ENCODE measurements around the gene SSNA1.

Gene SSNA1

DNA sequence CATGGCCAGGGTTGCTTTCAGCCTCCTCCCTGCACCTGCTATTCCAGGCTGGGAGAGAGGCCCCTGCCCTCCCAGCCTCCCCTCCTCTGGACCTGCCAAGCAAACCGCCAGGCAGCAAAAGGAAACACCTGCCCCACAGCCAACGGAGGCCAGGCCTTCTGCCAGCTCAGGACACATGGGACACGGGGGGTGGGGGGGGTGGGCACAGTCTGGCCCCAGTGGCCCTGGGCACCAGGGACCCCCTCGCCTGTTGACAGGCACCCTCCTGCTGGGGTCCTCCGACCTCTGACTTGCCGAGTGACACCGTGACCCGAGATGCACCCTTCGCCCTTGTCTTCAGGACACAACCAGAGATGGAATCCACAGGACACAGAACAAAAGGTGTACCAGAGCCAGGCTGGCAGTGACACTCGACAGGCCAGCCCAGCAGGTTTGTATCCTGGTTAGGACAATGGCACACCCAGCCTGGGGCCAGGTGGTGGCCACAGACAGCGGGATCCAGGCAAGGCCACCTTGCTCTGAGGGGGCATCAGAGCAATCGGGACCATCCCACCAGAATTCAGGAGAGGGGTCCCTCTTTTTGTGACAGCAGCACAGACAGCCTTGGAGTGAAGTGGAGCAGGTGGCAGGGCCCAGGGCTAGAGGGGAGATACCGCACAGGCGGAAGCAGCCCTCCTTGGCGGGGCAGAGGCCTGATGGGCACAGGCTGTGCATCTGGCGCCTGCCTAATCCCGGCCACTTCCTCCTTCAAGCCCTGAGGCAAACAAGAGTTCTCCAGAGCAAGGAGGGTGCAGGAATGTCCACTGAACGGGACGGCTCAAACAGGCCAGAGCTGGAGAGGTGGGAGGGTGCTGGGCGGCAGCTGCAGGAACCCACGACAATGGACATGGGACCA, 15.3 kb upstream of the SSNA1 start:
- peak; percentile 26; the same call in 1 of the 2 replicates for TF ChIP-seq TAF1 (IDR thresholded peaks at IDR 0.05; ENCODE audit: low read depth)
- TF ChIP-seq EP300 (IDR thresholded peaks at IDR 0.05; ENCODE audit: borderline replicate concordance), result no peak

DNA sequence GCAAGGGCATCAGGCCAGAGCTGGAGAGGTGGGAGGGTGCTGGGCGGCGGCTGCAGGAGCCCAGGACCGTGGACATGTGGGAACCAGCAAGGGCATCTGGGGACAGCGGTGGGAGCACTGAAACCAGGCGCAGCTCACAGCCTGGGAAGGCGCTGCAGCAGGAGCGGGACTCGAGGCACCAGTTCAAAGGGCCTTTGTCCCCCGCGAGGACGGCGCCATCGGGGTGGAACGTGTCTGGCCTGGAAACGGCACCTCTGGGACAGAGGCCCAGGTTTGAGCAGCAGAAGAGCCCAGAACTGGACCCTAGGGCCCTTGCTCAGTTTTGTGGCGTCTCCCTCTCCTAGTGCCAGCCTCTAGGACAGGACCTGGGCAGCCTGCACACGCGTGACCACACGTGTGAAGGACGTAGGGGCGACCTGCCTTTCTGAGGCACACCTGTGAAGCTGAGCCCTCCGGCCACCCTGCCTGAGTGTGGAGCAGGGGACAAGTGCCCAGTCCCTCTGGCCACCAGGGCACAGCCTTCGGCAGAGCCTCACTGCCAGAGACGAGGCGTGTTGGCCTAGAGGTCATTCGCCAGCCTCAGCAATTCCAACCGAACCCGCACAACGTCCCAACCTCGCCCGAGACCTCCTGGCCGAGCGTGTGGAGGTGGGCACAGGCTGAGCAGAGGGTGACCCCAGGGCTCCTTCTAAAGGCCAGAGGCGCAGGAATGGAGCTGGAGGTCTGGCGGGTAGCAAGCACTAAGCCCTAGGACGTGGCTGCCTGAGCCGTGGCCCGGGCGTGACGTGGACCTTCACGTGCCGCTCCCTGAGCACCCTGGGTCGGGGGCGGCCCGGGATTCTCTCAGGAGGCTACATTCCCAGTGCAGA, 14.4 kb upstream of the SSNA1 start:
- TF ChIP-seq TEAD4 (IDR thresholded peaks at IDR 0.05) (no peak), CEBPB (IDR thresholded peaks at IDR 0.05) (no peak)

DNA sequence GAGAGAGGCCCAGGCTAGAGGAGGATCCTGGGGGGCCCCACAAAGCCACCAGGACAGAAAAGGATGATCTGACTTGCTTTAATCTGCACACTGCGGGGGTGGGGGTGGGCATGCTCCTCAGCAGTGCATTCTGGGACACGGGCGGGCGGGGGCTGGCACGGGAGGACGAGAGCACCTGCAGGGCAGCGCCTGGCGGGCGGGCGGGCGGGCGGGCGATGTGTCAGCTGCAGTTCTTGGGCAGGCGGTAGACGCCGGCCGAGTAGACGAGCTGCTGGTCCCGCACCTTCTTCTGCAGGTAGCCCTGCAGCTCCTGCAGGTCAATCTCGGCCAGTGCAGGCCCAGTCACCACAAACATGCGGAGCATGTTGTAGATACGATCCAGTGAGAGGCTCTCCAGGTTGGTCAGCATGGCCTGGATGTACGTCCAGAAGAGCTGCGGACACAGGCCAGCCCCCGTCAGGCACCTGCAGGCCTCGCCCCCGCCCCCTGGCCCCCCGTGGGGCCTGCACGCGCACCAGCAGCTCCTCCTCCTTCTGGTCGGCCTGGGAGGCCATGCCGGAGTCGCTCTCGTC, 13.7 kb upstream of the SSNA1 start:
- TF ChIP-seq TAF1 (IDR thresholded peaks at IDR 0.05; ENCODE audit: low read depth), result no peak
- TF ChIP-seq CEBPB (IDR thresholded peaks at IDR 0.05), result no peak
- TF ChIP-seq RAD21 (IDR thresholded peaks at IDR 0.05; ENCODE audit: low read depth), result no peak
- TF ChIP-seq, protein P1, sequence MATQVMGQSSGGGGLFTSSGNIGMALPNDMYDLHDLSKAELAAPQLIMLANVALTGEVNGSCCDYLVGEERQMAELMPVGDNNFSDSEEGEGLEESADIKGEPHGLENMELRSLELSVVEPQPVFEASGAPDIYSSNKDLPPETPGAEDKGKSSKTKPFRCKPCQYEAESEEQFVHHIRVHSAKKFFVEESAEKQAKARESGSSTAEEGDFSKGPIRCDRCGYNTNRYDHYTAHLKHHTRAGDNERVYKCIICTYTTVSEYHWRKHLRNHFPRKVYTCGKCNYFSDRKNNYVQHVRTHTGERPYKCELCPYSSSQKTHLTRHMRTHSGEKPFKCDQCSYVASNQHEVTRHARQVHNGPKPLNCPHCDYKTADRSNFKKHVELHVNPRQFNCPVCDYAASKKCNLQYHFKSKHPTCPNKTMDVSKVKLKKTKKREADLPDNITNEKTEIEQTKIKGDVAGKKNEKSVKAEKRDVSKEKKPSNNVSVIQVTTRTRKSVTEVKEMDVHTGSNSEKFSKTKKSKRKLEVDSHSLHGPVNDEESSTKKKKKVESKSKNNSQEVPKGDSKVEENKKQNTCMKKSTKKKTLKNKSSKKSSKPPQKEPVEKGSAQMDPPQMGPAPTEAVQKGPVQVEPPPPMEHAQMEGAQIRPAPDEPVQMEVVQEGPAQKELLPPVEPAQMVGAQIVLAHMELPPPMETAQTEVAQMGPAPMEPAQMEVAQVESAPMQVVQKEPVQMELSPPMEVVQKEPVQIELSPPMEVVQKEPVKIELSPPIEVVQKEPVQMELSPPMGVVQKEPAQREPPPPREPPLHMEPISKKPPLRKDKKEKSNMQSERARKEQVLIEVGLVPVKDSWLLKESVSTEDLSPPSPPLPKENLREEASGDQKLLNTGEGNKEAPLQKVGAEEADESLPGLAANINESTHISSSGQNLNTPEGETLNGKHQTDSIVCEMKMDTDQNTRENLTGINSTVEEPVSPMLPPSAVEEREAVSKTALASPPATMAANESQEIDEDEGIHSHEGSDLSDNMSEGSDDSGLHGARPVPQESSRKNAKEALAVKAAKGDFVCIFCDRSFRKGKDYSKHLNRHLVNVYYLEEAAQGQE (IDR thresholded peaks at IDR 0.05; ENCODE audit: low read depth), result no peak
- no peak for TF ChIP-seq EGR1 (IDR thresholded peaks at IDR 0.05)
- no peak for TF ChIP-seq NFIC (IDR thresholded peaks at IDR 0.05)
- TF ChIP-seq, protein P2, sequence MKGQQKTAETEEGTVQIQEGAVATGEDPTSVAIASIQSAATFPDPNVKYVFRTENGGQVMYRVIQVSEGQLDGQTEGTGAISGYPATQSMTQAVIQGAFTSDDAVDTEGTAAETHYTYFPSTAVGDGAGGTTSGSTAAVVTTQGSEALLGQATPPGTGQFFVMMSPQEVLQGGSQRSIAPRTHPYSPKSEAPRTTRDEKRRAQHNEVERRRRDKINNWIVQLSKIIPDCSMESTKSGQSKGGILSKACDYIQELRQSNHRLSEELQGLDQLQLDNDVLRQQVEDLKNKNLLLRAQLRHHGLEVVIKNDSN (IDR thresholded peaks at IDR 0.05), result no peak

DNA sequence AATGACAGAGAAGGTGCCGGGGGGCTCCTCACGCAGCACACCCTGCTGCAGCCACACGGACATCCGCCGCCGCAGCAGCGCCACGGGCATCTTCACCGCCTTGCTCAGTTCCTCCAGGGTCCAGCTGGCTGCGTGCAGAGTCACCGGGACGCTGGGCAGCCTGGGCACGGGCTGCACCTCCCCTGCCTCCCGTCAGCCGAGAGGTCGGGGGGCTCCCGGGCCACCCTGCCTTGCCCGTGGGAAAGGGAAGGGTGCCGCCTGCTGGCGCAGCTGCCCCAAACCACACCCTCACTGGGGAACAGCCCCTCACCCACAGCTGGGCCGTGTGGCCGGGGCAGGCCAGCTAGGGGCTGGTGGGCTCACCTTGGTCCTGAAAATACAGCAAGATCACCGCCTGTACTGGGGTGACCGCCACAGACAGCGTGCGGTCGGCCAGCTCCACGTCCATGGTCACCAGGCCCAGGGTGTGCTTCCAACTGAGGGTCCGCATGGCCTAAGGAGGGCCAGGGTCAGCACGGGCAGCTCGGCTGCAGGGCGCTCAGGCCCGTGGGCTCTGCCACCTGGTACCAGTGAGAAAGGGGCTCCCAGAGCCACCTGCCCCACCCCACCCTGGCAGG, 13.0 kb upstream of the SSNA1 start:
- TF ChIP-seq, protein P2 (IDR thresholded peaks at IDR 0.05), result no peak
- no peak for TF ChIP-seq CREB1 (IDR thresholded peaks at IDR 0.05; ENCODE audit: low read depth)
- no peak for TF ChIP-seq ZBTB7A (IDR thresholded peaks at IDR 0.05; ENCODE audit: low read depth)
- TF ChIP-seq CEBPB (IDR thresholded peaks at IDR 0.05), result no peak
- no peak for TF ChIP-seq EP300 (IDR thresholded peaks at IDR 0.05; ENCODE audit: borderline replicate concordance)
- TF ChIP-seq TEAD4 (IDR thresholded peaks at IDR 0.05), result no peak
- no peak for TF ChIP-seq YY1 (IDR thresholded peaks at IDR 0.05; ENCODE audit: low read depth)
- TF ChIP-seq TAF1 (IDR thresholded peaks at IDR 0.05; ENCODE audit: low read depth), result no peak
- TF ChIP-seq NFIC (IDR thresholded peaks at IDR 0.05), result no peak
- TF ChIP-seq, protein P1 (IDR thresholded peaks at IDR 0.05; ENCODE audit: low read depth), result no peak
- no peak for TF ChIP-seq RAD21 (IDR thresholded peaks at IDR 0.05; ENCODE audit: low read depth)

DNA sequence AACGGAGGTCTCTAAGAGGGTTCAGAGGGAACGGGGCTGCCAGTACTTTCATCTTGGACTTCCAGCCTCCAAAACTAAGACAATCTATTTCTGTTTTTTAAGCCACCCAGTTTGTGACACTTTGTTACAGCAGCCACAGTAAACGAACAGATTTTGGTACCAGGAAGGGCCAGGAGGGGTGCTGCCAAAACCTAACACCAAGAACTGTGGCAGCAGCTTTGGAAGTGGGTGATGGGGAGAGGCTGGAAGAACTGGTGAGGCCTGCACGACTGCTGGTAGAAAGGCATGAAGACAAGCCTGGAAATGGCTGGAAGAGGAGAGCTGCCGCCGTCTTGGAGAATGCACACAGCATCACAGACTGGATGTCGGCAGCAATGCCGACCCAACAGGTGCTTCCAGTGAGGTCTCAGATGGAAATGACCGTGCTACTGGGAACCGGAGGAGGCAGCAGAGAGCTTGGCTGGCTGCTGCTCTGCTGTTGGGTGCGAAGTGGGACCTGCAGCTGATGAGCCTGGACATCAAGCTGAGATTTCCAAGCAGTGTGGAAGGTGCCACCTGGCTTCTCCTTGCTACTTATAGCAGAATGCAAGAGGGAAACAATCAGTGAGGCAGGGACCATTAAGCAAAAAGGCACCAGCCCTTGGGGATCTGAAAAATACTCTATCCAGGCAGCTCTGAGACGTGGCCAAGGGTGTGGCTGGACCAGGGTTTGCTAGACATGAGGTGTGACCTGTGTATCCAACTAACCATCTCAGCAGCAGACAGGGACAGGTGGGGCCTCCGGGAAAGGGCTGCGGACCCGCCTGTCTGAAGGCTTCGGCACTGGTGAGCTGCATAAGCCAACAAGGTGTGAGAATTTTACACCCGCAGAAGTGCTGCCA, 11.9 kb upstream of the SSNA1 start:
- TF ChIP-seq RAD21 (IDR thresholded peaks at IDR 0.05; ENCODE audit: low read depth) (peak; percentile 41; the same call in 1 of the 2 replicates), TEAD4 (IDR thresholded peaks at IDR 0.05) (no peak)

Data from Ishikawa (cell line).